ENCODE data around the gene GABBR1. TPM values are rescaled to one million over a fixed set of nuclear protein-coding genes. Genes with fewer than 3 reads are reported as not detected.
A peak's percentile ranks its signal among the peaks of the same experiment; 100 is the strongest.

GABBR1 gene
- total and polyA plus RNA-seq, 2 of the 13 experiments (the other 11 are each of a cell fraction or from before 2014, with no cell fraction given), result 0.07 to 0.37 TPM

DNA sequence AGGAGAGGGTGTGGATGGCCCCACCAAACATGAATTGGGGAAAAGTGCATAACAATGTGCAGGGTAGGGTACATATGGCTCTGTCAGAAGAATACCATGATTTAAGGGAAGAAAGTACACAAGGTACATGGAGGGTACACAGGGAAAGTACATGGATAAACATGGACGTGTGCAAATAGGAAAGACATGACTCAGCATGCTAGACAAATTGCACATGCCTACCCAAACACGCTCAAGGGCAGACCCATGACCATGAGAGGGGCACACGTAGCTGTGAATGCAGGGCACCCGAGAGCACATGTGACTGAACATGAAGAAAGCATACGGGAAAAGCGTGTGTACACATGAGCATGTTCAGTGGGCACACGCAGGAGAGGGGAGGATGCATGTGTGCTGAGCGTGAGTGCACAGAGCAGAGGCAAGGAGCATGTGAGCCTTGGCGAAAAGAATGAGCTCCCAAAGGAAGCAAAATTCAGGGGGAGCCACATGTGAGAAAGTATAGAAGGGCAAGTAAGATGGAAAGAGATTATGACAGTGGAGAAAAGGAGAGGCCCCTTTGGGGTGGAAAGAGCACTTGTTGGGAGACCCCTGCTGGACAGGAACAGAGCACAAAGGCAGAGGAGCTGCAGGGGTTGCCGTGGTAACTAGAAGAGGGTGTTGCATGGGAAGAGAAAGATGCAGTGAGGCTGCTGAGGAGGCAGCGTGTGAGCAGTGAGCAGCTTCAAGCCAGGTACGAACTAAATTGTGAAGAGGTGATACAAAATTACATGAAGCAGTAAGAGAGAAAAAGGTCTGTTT is 30.2 kb downstream of the GABBR1 start (continued):
- TF ChIP-seq, protein P1, sequence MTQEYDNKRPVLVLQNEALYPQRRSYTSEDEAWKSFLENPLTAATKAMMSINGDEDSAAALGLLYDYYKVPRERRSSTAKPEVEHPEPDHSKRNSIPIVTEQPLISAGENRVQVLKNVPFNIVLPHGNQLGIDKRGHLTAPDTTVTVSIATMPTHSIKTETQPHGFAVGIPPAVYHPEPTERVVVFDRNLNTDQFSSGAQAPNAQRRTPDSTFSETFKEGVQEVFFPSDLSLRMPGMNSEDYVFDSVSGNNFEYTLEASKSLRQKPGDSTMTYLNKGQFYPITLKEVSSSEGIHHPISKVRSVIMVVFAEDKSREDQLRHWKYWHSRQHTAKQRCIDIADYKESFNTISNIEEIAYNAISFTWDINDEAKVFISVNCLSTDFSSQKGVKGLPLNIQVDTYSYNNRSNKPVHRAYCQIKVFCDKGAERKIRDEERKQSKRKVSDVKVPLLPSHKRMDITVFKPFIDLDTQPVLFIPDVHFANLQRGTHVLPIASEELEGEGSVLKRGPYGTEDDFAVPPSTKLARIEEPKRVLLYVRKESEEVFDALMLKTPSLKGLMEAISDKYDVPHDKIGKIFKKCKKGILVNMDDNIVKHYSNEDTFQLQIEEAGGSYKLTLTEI (CRISPR knock-in tag; conservative IDR thresholded peaks at IDR 0.05), result no peak
- TF ChIP-seq, protein P2, sequence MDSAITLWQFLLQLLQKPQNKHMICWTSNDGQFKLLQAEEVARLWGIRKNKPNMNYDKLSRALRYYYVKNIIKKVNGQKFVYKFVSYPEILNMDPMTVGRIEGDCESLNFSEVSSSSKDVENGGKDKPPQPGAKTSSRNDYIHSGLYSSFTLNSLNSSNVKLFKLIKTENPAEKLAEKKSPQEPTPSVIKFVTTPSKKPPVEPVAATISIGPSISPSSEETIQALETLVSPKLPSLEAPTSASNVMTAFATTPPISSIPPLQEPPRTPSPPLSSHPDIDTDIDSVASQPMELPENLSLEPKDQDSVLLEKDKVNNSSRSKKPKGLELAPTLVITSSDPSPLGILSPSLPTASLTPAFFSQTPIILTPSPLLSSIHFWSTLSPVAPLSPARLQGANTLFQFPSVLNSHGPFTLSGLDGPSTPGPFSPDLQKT (CRISPR knock-in tag; IDR thresholded peaks at IDR 0.05; ENCODE audit: borderline replicate concordance), result no peak
- TF ChIP-seq ZNF329 (CRISPR knock-in tag; IDR thresholded peaks at IDR 0.05; ENCODE audit: low read depth), result no peak
- TF ChIP-seq REL (CRISPR knock-in tag; conservative IDR thresholded peaks at IDR 0.05), result no peak
- TF ChIP-seq, protein P3, sequence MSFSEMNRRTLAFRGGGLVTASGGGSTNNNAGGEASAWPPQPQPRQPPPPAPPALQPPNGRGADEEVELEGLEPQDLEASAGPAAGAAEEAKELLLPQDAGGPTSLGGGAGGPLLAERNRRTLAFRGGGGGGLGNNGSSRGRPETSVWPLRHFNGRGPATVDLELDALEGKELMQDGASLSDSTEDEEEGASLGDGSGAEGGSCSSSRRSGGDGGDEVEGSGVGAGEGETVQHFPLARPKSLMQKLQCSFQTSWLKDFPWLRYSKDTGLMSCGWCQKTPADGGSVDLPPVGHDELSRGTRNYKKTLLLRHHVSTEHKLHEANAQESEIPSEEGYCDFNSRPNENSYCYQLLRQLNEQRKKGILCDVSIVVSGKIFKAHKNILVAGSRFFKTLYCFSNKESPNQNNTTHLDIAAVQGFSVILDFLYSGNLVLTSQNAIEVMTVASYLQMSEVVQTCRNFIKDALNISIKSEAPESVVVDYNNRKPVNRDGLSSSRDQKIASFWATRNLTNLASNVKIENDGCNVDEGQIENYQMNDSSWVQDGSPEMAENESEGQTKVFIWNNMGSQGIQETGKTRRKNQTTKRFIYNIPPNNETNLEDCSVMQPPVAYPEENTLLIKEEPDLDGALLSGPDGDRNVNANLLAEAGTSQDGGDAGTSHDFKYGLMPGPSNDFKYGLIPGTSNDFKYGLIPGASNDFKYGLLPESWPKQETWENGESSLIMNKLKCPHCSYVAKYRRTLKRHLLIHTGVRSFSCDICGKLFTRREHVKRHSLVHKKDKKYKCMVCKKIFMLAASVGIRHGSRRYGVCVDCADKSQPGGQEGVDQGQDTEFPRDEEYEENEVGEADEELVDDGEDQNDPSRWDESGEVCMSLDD (CRISPR knock-in tag; IDR thresholded peaks at IDR 0.05; ENCODE audit: borderline replicate concordance), result no peak
- TF ChIP-seq ZNF589 (CRISPR knock-in tag; conservative IDR thresholded peaks at IDR 0.05), result no peak
- TF ChIP-seq CEBPB (IDR thresholded peaks at IDR 0.05; ENCODE audit: borderline replicate concordance, low read depth, low read length), result no peak
- TF ChIP-seq, protein P4, sequence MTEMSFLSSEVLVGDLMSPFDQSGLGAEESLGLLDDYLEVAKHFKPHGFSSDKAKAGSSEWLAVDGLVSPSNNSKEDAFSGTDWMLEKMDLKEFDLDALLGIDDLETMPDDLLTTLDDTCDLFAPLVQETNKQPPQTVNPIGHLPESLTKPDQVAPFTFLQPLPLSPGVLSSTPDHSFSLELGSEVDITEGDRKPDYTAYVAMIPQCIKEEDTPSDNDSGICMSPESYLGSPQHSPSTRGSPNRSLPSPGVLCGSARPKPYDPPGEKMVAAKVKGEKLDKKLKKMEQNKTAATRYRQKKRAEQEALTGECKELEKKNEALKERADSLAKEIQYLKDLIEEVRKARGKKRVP (CRISPR knock-in tag; IDR thresholded peaks at IDR 0.05), result no peak
- peak; percentile 67 for TF ChIP-seq MAFK (conservative IDR thresholded peaks at IDR 0.05 in 1 of 2, IDR thresholded peaks at IDR 0.05 in 1 of 2; ENCODE audit: low read length in 2 of 2)
- no peak for TF ChIP-seq YEATS4 (CRISPR knock-in tag; IDR thresholded peaks at IDR 0.05; ENCODE audit: borderline replicate concordance)
- TF ChIP-seq, protein P5, sequence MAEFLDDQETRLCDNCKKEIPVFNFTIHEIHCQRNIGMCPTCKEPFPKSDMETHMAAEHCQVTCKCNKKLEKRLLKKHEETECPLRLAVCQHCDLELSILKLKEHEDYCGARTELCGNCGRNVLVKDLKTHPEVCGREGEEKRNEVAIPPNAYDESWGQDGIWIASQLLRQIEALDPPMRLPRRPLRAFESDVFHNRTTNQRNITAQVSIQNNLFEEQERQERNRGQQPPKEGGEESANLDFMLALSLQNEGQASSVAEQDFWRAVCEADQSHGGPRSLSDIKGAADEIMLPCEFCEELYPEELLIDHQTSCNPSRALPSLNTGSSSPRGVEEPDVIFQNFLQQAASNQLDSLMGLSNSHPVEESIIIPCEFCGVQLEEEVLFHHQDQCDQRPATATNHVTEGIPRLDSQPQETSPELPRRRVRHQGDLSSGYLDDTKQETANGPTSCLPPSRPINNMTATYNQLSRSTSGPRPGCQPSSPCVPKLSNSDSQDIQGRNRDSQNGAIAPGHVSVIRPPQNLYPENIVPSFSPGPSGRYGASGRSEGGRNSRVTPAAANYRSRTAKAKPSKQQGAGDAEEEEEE (CRISPR knock-in tag; IDR thresholded peaks at IDR 0.05; ENCODE audit: borderline replicate concordance), result no peak
- TF ChIP-seq ZNF660 (CRISPR knock-in tag; IDR thresholded peaks at IDR 0.05; ENCODE audit: borderline replicate concordance, low read depth), result no peak
- no peak for TF ChIP-seq MLLT10 (CRISPR knock-in tag; IDR thresholded peaks at IDR 0.05)
- TF ChIP-seq, protein P6, sequence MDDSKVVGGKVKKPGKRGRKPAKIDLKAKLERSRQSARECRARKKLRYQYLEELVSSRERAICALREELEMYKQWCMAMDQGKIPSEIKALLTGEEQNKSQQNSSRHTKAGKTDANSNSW (CRISPR knock-in tag; IDR thresholded peaks at IDR 0.05; ENCODE audit: borderline replicate concordance), result no peak
- no peak for TF ChIP-seq PAF1 (CRISPR knock-in tag; IDR thresholded peaks at IDR 0.05)
- TF ChIP-seq, protein P7, sequence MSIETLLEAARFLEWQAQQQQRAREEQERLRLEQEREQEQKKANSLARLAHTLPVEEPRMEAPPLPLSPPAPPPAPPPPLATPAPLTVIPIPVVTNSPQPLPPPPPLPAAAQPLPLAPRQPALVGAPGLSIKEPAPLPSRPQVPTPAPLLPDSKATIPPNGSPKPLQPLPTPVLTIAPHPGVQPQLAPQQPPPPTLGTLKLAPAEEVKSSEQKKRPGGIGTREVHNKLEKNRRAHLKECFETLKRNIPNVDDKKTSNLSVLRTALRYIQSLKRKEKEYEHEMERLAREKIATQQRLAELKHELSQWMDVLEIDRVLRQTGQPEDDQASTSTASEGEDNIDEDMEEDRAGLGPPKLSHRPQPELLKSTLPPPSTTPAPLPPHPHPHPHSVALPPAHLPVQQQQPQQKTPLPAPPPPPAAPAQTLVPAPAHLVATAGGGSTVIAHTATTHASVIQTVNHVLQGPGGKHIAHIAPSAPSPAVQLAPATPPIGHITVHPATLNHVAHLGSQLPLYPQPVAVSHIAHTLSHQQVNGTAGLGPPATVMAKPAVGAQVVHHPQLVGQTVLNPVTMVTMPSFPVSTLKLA (IDR thresholded peaks at IDR 0.05), result peak; percentile 63; the same call in 1 of the 2 replicates
- TF ChIP-seq NFATC3 (CRISPR knock-in tag; IDR thresholded peaks at IDR 0.05), result no peak
- peak; percentile 34 for TF ChIP-seq STAG1 (CRISPR knock-in tag; IDR thresholded peaks at IDR 0.05)
